Measurements from ENCODE around the gene IRGC.
"Not testable (repeated sequence)": the region's sequence is repeated elsewhere in the genome, so short reads cannot be mapped to it uniquely, and the experiment has no call there.

Gene IRGC, protein sequence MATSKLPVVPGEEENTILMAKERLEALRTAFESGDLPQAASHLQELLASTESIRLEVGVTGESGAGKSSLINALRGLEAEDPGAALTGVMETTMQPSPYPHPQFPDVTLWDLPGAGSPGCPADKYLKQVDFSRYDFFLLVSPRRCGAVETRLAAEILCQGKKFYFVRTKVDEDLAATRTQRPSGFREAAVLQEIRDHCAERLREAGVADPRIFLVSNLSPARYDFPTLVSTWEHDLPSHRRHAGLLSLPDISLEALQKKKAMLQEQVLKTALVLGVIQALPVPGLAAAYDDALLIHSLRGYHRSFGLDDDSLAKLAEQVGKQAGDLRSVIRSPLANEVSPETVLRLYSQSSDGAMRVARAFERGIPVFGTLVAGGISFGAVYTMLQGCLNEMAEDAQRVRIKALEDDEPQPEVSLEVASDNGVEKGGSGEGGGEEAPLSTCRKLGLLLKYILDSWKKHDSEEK

DNA sequence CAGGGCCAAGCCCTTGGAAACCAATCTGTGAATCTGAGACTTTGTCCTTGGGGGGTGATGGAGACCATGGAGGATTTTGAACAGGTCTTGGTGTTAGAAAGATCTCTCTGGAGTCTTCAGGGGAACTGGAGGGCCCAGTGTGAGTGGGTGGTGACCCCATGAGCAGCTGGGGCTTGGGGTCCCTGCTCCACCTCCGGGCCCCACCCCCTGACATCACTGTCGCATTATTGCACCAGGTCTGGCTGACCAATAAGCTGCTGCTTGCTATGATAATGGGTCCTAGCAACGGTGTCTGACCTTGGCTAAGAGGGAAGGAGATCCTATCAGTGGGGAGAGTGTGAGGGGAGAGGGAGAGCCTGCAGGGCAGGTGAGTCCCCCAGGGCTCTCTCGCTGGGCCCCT is at the start of gene IRGC:
TSS of gene IRGC (plus strand) at position 301 of the 400 bp plus-strand sequence. CDS start 2,483 bp downstream, outside the sequence.
- DNase-seq (ENCODE audit: low spot score), result no peak

DNA sequence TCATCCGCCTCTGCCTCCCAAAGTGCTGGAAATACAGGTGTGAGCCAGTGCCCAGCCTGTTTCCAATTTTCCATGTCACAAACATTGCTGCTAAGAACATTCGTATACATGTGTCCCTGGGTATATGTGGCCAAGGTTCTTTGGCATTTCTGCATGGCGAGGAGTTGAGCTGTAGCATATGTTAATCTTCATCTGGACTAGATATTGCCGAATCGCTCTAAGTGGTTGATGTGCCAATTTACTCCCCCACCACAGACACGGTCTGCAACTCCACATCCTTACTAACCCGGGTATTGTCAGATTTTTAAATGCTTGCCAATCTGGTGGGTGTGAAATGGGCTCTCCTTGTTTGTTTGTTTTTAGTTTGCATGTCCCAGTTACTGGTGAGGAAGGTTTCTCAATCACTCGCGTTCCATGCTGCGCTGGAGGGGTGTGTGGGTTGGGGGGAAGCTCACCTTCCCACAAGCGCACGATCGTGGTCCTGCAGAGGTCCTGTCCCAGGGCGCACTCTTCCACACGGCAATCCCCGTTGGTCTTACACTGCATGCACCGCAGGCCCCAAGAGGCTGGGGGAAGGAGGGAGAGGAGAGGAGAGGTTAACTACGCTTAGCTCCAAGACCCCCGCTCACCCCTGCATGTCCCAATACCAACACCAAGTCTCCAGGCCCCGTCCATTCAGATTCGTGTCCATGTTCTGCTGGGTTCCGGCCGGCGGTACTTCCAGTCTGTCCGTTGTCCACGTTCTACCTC is 48.6 kb upstream of the IRGC start:
- no peak for DNase-seq (ENCODE audit: low spot score)

DNA sequence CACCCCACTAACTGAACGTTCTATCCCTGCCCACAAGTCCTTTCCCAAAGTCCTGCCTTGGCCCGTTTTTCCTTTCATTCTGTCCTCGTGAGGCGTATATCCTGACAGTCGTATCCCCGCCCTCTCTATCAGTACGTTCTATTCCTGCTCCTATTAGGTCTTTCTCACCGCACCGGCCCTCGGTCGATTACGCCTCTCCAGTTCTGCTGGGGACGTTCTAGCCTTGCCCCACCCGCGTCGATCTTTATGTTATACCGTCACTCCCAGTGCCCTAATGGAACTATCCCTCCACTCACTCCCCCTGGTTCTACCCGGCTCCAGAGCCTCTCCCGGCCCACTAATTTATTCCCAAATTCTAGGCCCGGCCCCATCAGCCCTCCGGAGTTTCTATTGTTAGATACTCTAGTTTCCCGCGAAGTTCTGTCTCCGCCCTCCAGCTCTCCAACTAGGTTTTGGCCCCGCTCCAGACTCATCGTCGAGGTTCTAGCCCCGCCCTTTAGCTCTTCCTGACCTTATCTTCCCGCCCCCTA is 47.9 kb upstream of the IRGC start:
- DNase-seq (ENCODE audit: low spot score), result no peak

DNA sequence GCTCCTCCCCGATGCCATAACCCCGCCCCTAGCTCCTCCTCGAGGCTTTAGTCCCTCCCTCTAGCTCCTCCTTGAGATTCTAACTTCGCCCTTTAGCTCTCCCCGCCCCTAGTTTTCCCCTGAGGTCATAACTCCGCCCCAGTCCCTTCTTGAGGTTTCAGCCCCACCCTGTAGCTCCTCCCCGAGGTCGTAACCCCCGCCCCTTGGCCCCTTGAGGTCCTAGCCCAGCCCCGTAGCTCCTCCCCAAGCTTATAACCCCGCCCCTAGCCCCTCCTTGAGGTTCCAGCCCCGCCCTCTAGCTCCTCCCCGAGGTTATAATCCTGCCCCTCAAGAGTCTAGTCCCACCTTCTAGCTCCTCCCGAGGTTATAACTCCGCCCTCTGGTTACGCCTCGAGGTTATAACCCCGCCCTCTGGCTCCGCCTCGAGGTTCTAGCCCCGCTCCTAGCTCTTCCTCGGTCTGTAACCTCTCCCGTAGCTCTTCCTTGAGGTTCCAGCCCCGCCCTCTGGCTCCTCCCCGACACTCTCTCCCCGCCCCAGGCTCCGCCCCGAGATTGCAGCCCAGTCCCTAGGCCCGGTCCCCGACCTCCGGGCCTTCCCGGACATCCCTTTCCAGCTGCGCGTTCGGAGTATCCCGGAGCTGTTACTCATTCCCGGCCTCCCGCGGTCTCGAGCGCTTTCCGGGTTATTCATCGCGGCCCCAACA is 47.3 kb upstream of the IRGC start:
- peak; percentile 94 for DNase-seq (ENCODE audit: low spot score)

DNA sequence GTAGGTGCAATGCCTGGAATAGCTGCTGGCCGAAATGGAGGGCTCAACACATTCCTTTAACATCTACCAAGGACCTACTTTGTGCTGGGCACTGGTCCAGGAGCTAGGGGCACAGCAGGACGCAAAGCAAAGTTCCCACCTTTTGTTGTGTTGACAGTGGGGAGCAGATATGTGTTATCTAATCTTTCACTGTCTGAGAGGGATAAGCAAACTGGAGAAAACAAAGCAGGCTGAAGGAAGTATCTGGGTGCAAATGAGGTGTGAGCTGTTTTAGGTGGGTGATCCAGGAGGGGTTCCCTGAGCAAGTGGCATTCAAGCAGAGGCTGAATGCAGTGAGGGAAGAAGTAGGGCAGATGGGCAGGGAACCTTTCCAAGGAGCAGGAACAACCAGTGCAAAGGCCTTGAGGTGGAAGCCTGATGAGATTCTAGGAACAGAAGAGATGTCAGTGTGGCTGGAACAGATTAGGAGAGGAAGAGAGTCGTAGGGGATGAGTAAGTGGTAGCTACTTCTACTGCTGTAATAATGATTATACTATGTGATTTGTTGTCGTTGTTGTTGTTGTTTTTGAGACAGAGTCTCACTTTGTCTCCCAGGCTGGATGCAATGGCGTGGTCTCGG is 43.7 kb upstream of the IRGC start:
- DNase-seq (ENCODE audit: low spot score), result no peak

DNA sequence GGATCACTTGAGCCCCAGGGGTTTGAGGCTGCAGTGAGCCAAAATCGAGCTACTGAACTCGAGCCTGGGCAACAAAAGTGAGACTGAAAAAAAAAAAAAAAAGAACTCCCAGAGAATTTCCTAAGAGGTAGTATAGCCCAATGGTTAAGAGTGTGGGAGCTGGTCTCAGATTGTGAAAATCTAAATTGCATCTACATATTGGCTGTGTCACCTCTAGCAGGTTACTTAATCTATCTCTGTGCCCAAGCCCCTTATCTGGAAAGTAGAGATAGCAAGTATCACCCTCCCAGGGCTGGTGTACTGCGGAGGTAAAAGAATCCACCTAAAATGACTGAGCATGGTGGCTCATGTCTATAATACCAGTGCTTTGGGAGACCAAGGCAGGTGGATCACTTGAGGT is 42.2 kb upstream of the IRGC start:
- DNase-seq (ENCODE audit: low spot score), result no peak

DNA sequence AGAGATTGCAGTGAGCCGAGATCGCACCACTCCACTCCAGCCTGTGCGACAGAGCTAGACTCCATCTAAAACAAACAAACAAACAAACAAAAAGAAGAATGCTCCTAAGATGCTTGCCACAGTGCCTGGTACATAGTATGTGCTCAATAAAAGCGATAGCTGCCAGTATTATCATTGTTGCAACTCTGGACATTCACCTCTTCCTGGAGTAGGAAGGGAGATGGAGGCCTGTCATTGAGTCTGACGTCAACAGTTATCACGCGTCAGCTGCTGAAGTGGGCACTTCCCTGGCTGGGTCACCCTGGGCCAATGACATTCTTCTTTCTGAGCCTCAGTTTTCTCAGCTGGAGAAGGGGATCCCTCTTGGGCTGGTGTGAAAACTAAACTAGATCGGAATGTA is 41.7 kb upstream of the IRGC start:
- DNase-seq (ENCODE audit: low spot score), result no peak

DNA sequence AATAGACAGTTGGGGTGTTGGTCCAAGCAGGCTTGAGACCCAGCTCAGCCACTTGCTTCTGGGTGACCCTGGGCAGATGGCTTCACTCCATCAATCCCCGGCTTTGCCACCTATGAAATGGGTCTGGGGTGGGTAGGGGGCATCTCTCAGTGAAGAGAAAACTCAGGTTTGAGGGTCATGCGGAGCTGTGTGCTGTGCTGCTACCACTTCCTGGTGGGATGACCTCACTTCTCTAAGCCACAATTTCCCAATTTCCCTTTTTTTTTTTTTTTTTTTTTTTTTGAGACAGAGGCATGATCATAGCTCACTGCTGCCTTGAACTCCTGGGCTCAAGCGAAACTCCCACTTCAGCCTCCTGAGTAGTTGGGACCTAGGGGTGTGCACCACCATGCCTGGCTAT is 41.3 kb upstream of the IRGC start:
- no peak for DNase-seq (ENCODE audit: low spot score)

DNA sequence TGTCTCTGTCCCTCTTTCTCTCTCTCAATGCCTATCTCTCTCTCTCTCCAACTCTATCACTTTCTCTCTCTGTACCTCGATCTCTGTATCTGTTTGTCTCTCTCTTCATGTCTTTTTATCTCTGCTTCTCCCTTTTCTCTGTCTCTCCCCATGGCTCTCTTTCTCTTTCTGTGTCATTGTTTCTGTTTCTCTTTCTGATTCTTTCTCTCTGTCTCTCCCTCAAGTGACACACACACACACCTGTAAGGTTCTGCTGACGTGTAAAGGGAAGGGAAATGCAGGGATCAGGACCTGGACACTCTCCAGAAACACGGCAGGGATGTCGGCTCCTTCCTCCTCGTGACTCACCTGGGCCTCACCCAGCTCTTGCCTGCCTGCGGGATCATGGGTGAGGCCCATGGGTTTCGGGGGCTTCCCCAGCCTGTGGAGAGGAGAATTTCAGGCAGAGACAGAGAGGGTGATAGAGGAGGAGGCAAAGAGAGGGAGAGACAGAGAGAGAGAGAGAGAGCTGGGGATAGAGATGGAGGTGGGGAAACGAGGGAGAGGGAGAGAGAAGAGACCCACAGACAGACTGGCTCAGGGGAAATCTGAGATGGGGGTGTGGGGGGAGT is 40.5 kb upstream of the IRGC start:
- no peak for DNase-seq (ENCODE audit: low spot score)

DNA sequence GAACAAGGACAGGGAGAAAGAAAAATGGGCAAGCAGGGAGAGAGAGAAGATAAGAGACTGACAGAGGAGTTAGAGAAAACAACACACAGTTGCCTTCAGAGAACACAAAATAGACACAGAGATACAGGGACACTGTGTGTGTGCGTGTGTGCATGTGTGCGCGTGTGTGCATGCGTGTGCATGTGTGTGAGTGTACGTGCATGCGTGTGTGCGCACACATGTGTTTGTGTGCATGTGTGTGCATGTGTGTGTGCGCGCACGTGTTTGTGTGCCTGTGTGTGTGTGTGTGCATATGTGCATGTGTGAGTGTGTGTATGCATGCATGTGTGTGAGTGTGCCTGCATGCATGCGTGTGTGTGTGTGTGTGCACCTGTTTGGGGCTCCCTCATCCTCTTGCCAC is 40.0 kb upstream of the IRGC start:
- no peak for DNase-seq (ENCODE audit: low spot score)

DNA sequence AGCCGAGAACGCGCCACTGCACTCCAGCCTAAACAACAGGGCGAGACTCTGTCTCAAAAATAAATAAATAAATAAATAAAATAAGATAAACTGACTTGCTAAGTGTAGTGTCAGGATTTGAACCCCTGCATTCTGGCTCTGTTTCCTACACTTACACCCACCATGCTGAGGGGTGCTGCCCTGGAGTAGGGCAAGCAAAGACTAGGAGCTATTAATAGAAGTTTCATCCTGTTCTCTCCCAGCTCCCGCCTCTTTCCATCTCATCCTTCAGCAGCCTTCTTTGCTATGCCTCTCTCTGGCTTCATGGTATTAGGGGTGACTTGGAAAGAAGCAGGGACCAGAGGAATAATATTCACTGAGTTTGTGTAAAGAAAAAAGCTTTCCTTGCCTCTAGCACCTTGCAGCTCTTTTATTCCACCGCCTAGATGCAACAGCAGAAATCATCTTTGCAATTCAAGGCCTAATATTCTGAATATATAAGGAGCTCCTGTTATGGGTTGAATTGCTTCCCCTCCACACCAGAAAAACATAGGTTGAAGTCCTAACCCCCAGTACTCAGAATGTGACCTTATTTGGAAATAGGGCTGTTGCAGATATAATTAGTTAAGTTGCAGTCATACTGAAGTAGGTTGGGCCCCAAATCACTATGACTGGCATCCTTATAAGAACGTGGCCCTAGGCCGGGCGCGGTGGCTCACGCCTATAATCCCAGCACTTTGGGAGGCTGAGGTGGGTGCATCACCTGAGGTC is 37.2 kb upstream of the IRGC start:
- DNase-seq (ENCODE audit: low spot score), result no peak

DNA sequence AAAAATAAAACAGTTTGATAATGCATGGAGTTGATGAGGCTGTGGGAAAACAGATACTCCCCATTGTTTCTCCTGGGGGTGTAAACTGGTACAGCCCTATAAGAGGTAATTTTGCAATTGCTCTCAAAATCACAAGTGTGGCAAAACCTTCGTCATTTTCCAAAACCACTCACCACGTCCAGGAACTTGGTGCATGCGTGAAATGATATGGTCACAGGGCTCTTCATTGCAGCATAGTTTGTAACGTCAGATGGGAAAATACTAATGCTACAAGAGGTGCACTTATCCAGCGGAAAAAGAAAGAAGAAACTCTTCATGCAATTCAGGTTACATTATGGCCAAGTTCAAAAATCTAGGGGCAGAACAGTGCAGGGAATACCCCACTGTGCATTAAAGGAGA is 34.1 kb upstream of the IRGC start:
- DNase-seq (ENCODE audit: low spot score), result no peak

DNA sequence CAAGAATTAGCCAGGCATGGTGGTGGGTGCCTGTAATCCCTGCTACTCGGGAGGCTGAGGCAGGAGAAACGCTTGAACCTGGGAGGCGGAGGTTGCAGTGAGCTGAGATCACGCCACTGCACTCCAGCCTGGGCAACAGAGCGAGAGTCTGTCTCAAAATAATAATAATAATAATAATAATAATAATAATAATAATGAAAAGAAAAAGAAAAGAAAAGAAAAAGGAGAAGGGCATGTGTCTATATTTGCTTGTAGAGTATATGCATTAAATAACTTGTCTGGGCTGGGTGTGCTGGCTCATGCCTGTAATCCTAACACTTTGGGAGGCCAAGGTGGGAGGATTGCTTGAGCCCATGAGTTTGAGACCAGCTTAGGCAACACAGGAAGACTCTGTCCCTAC is 33.6 kb upstream of the IRGC start:
- not testable (repeated sequence) for DNase-seq (ENCODE audit: low spot score)

DNA sequence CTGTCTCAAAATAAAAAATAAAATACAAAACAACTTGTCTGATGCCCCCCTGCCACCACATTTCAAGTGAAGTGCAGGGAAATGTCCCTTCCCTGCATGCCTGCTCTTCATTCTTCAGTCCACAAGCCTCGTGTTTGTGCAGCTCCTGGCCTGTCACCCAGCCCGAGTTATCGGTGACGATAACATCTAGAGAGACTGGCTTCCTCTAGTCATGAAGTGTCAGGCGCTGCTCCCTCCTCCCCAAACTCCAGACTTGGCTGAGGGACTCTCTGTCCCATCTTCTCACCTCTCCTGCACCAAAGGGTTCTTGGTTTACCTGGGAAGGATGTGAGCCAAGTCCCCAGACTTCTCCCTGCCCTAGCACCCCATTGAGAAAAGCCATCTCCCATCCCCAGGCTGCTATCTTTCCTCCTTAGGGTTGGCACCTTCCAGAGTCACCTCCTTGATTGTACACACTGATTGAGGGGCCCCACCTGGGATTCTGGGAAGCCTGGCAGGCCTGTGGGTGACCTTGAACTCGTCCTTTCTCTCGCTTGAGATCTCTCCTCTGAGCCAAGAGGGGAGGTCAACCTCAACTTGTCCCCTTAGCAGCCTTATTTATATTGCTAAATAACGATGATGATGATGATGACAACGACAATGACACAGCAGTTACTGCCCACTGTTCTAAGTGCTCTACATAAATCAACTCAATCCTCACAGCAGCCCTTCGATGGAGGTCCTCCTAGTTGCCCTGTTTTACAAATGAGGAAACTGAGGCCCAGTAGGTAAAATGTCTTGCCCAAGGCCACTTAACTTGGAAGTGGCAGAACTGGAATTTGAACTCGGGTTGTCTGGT is 32.8 kb upstream of the IRGC start:
- no peak for DNase-seq (ENCODE audit: low spot score)

DNA sequence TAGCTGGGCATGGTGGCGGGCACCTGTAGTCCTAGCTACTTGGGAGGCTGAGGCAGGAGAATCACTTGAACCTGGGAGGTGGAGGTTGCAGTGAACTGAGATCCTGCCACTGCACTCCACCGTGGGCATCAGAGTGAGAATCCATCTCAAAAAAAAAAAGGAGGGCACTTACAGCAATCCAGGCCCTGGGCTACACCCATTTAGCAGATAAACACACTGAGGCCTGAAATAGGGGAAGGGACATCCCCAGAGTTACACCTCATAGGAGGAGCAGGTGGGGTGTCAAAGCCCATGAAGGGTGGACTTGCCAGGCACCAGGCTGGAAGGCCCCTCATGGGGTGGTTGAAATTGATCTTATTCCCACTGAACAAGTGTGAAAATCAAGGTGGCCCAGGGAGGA is 32.0 kb upstream of the IRGC start:
- DNase-seq (ENCODE audit: low spot score), result no peak

DNA sequence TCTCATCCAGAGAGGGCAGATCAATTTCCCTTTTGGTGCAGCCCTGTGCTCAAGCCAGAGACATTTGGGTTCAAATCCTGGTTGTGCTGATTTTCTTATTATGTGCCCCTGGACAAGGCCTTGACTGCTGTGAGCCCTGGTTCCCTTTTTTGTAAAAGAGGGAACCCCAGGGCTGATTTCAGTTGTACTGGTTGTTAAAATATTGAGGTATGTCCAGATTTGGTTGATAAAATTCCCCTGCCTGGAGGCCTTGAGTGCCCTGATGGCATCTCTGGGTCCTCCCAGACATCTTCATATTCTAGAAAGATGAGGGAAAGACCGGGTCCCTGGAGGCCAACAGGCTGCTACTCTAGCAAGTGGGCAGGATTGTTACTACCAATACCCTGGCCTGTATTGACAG is 31.6 kb upstream of the IRGC start:
- DNase-seq (ENCODE audit: low spot score), result no peak

DNA sequence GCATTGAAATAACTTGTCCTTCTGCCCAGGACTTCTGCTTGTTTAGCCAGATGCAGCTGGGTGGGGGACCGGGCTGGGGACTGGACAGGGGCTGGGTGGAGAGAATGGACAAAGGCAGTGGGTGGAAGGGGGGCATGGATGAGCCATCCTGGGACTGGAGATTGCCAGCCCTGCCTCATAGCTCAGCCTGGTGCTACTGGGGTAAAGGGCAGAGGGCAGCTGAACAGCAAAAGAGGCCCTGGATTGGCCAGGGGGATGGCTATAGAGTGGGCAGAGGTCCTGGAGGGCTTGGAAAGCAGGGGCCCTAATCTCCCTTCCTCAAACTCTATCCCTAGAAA is 28.2 kb upstream of the IRGC start:
- DNase-seq (ENCODE audit: low spot score), result no peak

DNA sequence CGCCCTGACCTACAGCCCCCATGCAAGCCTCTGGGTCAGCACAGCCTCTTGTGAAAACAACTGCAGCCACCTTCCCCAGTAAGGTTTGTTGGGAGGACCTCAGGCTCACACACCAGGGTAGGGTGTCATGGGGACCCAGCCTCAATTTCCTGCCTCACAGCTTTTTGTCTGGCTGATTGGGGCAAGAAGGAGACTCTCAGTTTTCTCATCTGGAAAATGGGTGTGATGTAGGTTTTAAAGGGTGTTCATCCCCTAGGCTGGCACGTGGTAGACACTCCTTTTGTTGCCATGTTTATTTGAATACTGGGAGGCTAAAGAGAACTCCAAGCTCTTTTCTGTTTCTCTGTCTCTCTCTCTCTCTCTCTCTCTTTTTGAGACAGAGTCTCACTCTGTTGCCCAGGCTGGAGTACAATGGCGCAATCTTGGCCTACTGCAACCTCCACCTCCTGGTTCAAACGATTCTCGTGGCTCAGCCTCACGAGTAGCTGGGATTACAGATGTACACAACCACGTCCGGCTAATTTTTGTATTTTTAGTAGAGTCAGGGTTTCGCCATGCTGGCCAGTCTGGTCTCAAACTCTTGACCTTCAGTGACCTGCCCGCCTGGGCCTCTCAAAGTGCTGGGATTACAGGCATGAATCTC is 27.7 kb upstream of the IRGC start:
- no peak for DNase-seq (ENCODE audit: low spot score)

DNA sequence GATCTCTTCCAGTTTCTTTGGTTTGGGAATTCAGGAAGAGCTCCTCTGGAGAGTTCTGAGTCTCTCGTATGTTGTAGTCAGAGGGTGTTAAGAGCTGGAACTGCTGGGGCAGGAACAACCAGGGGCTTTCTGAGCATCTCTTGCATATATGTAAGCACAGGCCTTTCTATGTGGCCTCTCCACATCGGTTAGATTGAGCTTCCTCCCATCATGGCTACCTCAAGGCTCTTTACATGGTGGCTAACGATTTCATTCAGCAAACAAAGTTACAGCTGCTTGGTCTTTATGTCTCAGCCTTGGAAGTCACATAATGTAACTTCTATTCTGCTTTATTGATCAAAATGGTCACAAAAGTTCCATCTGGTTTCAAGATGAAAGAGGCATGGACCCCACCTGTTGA is 25.4 kb upstream of the IRGC start:
- DNase-seq (ENCODE audit: low spot score), result no peak

DNA sequence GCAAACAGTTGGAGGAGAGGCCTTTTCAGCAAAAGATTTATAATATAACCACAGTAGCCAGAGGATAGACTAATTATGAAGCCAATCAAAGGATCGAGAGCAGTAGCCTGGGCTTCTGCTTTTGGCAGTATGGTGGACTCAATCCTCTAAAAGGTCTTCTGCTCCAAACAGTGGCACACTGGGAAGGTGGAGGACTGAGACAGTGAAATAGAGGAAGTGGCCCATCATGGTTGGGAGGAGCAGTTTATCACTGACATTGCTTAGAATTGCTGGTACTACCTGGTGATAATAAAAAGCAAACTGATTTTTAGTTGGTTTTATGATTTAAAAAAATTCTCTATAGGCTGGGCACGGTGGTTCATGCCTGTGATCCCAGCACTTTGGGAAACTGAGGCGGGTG is 25.0 kb upstream of the IRGC start:
- DNase-seq (ENCODE audit: low spot score), result no peak
